ENCODE measurements around the gene KLHL42.

Gene KLHL42

GRCh38 chr12:27828196-27828595, 48.2 kb downstream of the KLHL42 start:
- Histone ChIP-seq H4K8ac (ENCODE audit: low read length) (no peak overlapping the region), H3K27me3 (ENCODE audit: control insufficient read depth in 1 of 2, insufficient read depth in 1 of 2, low read length in 2 of 2) (no peaks in the 10 kb centered on the region), H3K4me2 (ENCODE audit: low read length, poor library complexity, severe bottlenecking) (no peak overlapping the region), H3K4me1 (ENCODE audit: control insufficient read depth, insufficient read depth, low read depth, low read length) (no peaks in the 10 kb centered on the region), H2BK15ac (ENCODE audit: low read depth, poor library complexity, severe bottlenecking) (no peak overlapping the region), H3K79me1 (replicated peaks; ENCODE audit: low read length, poor library complexity, severe bottlenecking) (no peaks in the 10 kb centered on the region), H3K18ac (ENCODE audit: low read depth in 1 of 2, low read length in 2 of 2) (no peak overlapping the region), H3K27ac (ENCODE audit: low read length, poor library complexity, severe bottlenecking) (no peak overlapping the region), H2BK120ac (ENCODE audit: low read depth, low read length) (no peak overlapping the region), H2BK12ac (ENCODE audit: low read length in 2 of 2) (no peak overlapping the region), H3K9me3 (ENCODE audit: control insufficient read depth, low read length) (no peaks in the 10 kb centered on the region), H3K14ac (ENCODE audit: low read length in 2 of 2) (no peak overlapping the region), H2AK5ac (ENCODE audit: low read length, severe bottlenecking) (no peak overlapping the region), H4K91ac (ENCODE audit: low read length) (no peak overlapping the region), H3K23ac (ENCODE audit: low read length in 2 of 2) (no peak overlapping the region), H3K4ac (ENCODE audit: low read depth in 1 of 2, low read length in 2 of 2) (no peak overlapping the region), H2AFZ (ENCODE audit: low read depth, low read length) (no peak overlapping the region), H3K9ac (ENCODE audit: low read length) (no peak overlapping the region), H3K4me3 (ENCODE audit: insufficient read depth in 1 of 2, low read depth in 1 of 2, low read length in 2 of 2) (no peak overlapping the region), H2BK5ac (ENCODE audit: low read depth, low read length, poor library complexity, severe bottlenecking) (no peak overlapping the region), H3K36me3 (ENCODE audit: control insufficient read depth in 1 of 2, insufficient read depth in 2 of 2, low read depth in 1 of 2, low read length in 2 of 2) (no peaks in the 10 kb centered on the region)
- WGBS, result 94% methylated on average over 2 of the region's 3 CpGs
- no peak for DNase-seq

GRCh38 chr12:27838543-27839185, 58.6 kb downstream of the KLHL42 start:
- H3K4me1 ChIP-seq (ENCODE audit: control insufficient read depth, insufficient read depth, low read depth, low read length), result peaks cover 1% of the 10 kb centered on the region
- WGBS, result 93% methylated on average over 1 of the region's 2 CpGs
- H2BK5ac ChIP-seq (ENCODE audit: low read depth, low read length, poor library complexity, severe bottlenecking), result no peak overlapping the region
- H4K8ac ChIP-seq (ENCODE audit: low read length), result no peak overlapping the region
- H3K79me1 ChIP-seq (replicated peaks; ENCODE audit: low read length, poor library complexity, severe bottlenecking), result no peaks in the 10 kb centered on the region
- no peak overlapping the region for H3K4me3 ChIP-seq (ENCODE audit: insufficient read depth in 1 of 2, low read depth in 1 of 2, low read length in 2 of 2)
- no peak overlapping the region for H3K9ac ChIP-seq (ENCODE audit: low read length)
- no peak overlapping the region for H3K27ac ChIP-seq (ENCODE audit: low read length, poor library complexity, severe bottlenecking)
- no peak overlapping the region for H4K91ac ChIP-seq (ENCODE audit: low read length)
- no peak overlapping the region for H3K18ac ChIP-seq (ENCODE audit: low read depth in 1 of 2, low read length in 2 of 2)
- H2BK12ac ChIP-seq (ENCODE audit: low read length in 2 of 2), result no peak overlapping the region
- no peaks in the 10 kb centered on the region for H3K9me3 ChIP-seq (ENCODE audit: control insufficient read depth, low read length)
- no peak for DNase-seq
- no peak overlapping the region for H3K23ac ChIP-seq (ENCODE audit: low read length in 2 of 2)
- H2BK15ac ChIP-seq (ENCODE audit: low read depth, poor library complexity, severe bottlenecking), result no peak overlapping the region
- H2AFZ ChIP-seq (ENCODE audit: low read depth, low read length), result no peak overlapping the region
- no peak overlapping the region for H3K4me2 ChIP-seq (ENCODE audit: low read length, poor library complexity, severe bottlenecking)
- H2AK5ac ChIP-seq (ENCODE audit: low read length, severe bottlenecking), result no peak overlapping the region
- no peak overlapping the region for H2BK120ac ChIP-seq (ENCODE audit: low read depth, low read length)
- H3K4ac ChIP-seq (ENCODE audit: low read depth in 1 of 2, low read length in 2 of 2), result no peak overlapping the region
- H3K36me3 ChIP-seq (ENCODE audit: control insufficient read depth in 1 of 2, insufficient read depth in 2 of 2, low read depth in 1 of 2, low read length in 2 of 2), result no peaks in the 10 kb centered on the region
- no peak overlapping the region for H3K14ac ChIP-seq (ENCODE audit: low read length in 2 of 2)
- no peaks in the 10 kb centered on the region for H3K27me3 ChIP-seq (ENCODE audit: control insufficient read depth in 1 of 2, insufficient read depth in 1 of 2, low read length in 2 of 2)

- peak; percentile 5 for DNase-seq
- Histone ChIP-seq H3K14ac (ENCODE audit: low read length in 2 of 2) (no peak overlapping the region), H2BK5ac (ENCODE audit: low read depth, low read length, poor library complexity, severe bottlenecking) (no peak overlapping the region), H4K91ac (ENCODE audit: low read length) (no peak overlapping the region), H3K4me3 (ENCODE audit: insufficient read depth in 1 of 2, low read depth in 1 of 2, low read length in 2 of 2) (no peak overlapping the region), H2AK5ac (ENCODE audit: low read length, severe bottlenecking) (no peak overlapping the region), H3K27ac (ENCODE audit: low read length, poor library complexity, severe bottlenecking) (no peak overlapping the region), H3K23ac (ENCODE audit: low read length in 2 of 2) (no peak overlapping the region), H3K4me1 (ENCODE audit: control insufficient read depth, insufficient read depth, low read depth, low read length) (peaks cover 1% of the 10 kb centered on the region), H3K9ac (ENCODE audit: low read length) (no peak overlapping the region), H2AFZ (ENCODE audit: low read depth, low read length) (no peak overlapping the region), H2BK12ac (ENCODE audit: low read length in 2 of 2) (no peak overlapping the region), H3K4ac (ENCODE audit: low read depth in 1 of 2, low read length in 2 of 2) (no peak overlapping the region), H3K36me3 (ENCODE audit: control insufficient read depth in 1 of 2, insufficient read depth in 2 of 2, low read depth in 1 of 2, low read length in 2 of 2) (no peaks in the 10 kb centered on the region), H3K27me3 (ENCODE audit: control insufficient read depth in 1 of 2, insufficient read depth in 1 of 2, low read length in 2 of 2) (peaks cover 0 to 4% of the 10 kb centered on the region in 2 experiments), H4K8ac (ENCODE audit: low read length) (no peak overlapping the region), H3K79me1 (replicated peaks; ENCODE audit: low read length, poor library complexity, severe bottlenecking) (no peaks in the 10 kb centered on the region), H3K4me2 (ENCODE audit: low read length, poor library complexity, severe bottlenecking) (no peak overlapping the region), H2BK15ac (ENCODE audit: low read depth, poor library complexity, severe bottlenecking) (no peak overlapping the region), H3K18ac (ENCODE audit: low read depth in 1 of 2, low read length in 2 of 2) (no peak overlapping the region), H3K9me3 (ENCODE audit: control insufficient read depth, low read length) (no peaks in the 10 kb centered on the region), H2BK120ac (ENCODE audit: low read depth, low read length) (no peak overlapping the region)
- 78% methylated on average over 2 of the region's 3 CpGs for WGBS
Measured at GRCh38 chr12:27840229-27840999, 60.4 kb downstream of the KLHL42 start.

GRCh38 chr12:27841392-27841882, 61.4 kb downstream of the KLHL42 start:
- WGBS, result 43% methylated on average over 5 of the region's 5 CpGs
- Histone ChIP-seq H3K23ac (ENCODE audit: low read length in 2 of 2) (no peak overlapping the region), H4K91ac (ENCODE audit: low read length) (no peak overlapping the region), H2AFZ (ENCODE audit: low read depth, low read length) (no peak overlapping the region), H3K4me1 (ENCODE audit: control insufficient read depth, insufficient read depth, low read depth, low read length) (peaks cover 1% of the 10 kb centered on the region), H2AK5ac (ENCODE audit: low read length, severe bottlenecking) (no peak overlapping the region), H3K36me3 (ENCODE audit: control insufficient read depth in 1 of 2, insufficient read depth in 2 of 2, low read depth in 1 of 2, low read length in 2 of 2) (no peaks in the 10 kb centered on the region), H3K27me3 (ENCODE audit: control insufficient read depth in 1 of 2, insufficient read depth in 1 of 2, low read length in 2 of 2) (peaks cover 0 to 4% of the 10 kb centered on the region in 2 experiments), H2BK12ac (ENCODE audit: low read length in 2 of 2) (no peak overlapping the region), H3K9me3 (ENCODE audit: control insufficient read depth, low read length) (no peaks in the 10 kb centered on the region), H2BK120ac (ENCODE audit: low read depth, low read length) (no peak overlapping the region), H2BK15ac (ENCODE audit: low read depth, poor library complexity, severe bottlenecking) (no peak overlapping the region), H3K18ac (ENCODE audit: low read depth in 1 of 2, low read length in 2 of 2) (no peak overlapping the region), H3K4ac (ENCODE audit: low read depth in 1 of 2, low read length in 2 of 2) (no peak overlapping the region), H4K8ac (ENCODE audit: low read length) (no peak overlapping the region), H3K79me1 (replicated peaks; ENCODE audit: low read length, poor library complexity, severe bottlenecking) (no peaks in the 10 kb centered on the region), H2BK5ac (ENCODE audit: low read depth, low read length, poor library complexity, severe bottlenecking) (no peak overlapping the region), H3K4me2 (ENCODE audit: low read length, poor library complexity, severe bottlenecking) (no peak overlapping the region), H3K14ac (ENCODE audit: low read length in 2 of 2) (no peak overlapping the region), H3K4me3 (ENCODE audit: insufficient read depth in 1 of 2, low read depth in 1 of 2, low read length in 2 of 2) (no peak overlapping the region), H3K27ac (ENCODE audit: low read length, poor library complexity, severe bottlenecking) (peak overlapping the region; percentile 20), H3K9ac (ENCODE audit: low read length) (no peak overlapping the region)
- DNase-seq, result peak; percentile 36
